Spleen (tissue), 13 donors: ENCODE data around the gene NTS. TPM values are rescaled to one million over a fixed set of nuclear protein-coding genes. Genes with fewer than 3 reads are reported as not detected.

Source experiments
- DNase-seq: peaks from one replicate; pipeline ENCODE4 v3.0.0-alpha.2; 2020
- H3K27ac ChIP-seq, 8 donors: fragments of 200-600 bp; sonication (generic) in 7 of 8; 1 replicate in 4 of 8; 2 replicates in 4 of 8; pipeline versions ENCODE4 v1.5.0 to v1.8.0; 2016 to 2021; ENCODE audit warnings: inconsistent platforms in 4 of 8, mild to moderate bottlenecking in 4 of 8, moderate library complexity in 1 of 8
- H3K27me3 ChIP-seq, 7 donors: fragments of 200-600 bp; sonication (generic) in 6 of 7; replicated peaks in 1 of 7; 1 replicate in 4 of 7; 2 replicates in 3 of 7; pipeline versions ENCODE4 v1.5.0 to v1.8.0; 2016 to 2021; ENCODE audit warnings: inconsistent platforms in 3 of 7, mild to moderate bottlenecking in 1 of 7
- H3K36me3 ChIP-seq, 6 donors: fragments of 200-600 bp; sonication (generic) in 5 of 6; 1 replicate in 4 of 6; 2 replicates in 2 of 6; pipeline versions ENCODE4 v1.5.0 to v1.8.0; 2016 to 2021; ENCODE audit warnings: inconsistent platforms in 2 of 6
- H3K4me1 ChIP-seq, 6 donors: fragments of 200-600 bp; sonication (generic) in 5 of 6; 1 replicate in 3 of 6; 2 replicates in 3 of 6; pipeline versions ENCODE4 v1.5.0 to v1.8.0; 2016 to 2021; ENCODE audit warnings: inconsistent platforms in 3 of 6
- H3K4me3 ChIP-seq, 8 donors: fragments of 200-600 bp; sonication (generic) in 7 of 8; 1 replicate in 4 of 8; 2 replicates in 4 of 8; pipeline versions ENCODE4 v1.5.0 to v1.8.0; 2016 to 2021; ENCODE audit warnings: inconsistent platforms in 4 of 8, mild to moderate bottlenecking in 4 of 8, moderate library complexity in 2 of 8
- H3K9me3 ChIP-seq, 8 donors: fragments of 200-600 bp; sonication (generic) in 7 of 8; 1 replicate in 4 of 8; 2 replicates in 4 of 8; pipeline versions ENCODE4 v1.5.0 to v1.8.0; 2016 to 2021; ENCODE audit warnings: inconsistent platforms in 4 of 8
- POLR2A ChIP-seq, 3 donors: fragments of 450-650 bp; IDR thresholded peaks; one replicate each; pipeline ENCODE4 v1.5.1; 2017; ENCODE audit warnings: antibody characterized with exemption in 3 of 3, mild to moderate bottlenecking in 1 of 3
- POLR2AphosphoS5 ChIP-seq, 3 donors: sonication (generic); formaldehyde crosslinking; IDR thresholded peaks; one replicate each; pipeline ENCODE4 v1.5.1; 2017; ENCODE audit warnings: antibody characterized with exemption in 3 of 3
- WGBS, 5 donors: extraction: QIAGEN DNeasy Blood & Tissue Kit in 3 of 5; methylation state at CpG; one replicate each; pipeline versions ENCODE4 v1.1.5 to v1.1.7; 2013 to 2018; 5-methylcytosine and 5-hydroxymethylcytosine counted together
- intact Hi-C: fragments of 100-400 bp; cut with DNase I; formaldehyde crosslinking; loops from one replicate; pipeline ENCODE4 v1.15.0; 2023; ENCODE audit warnings: low total_unique reads
- long read RNA-seq, 2 donors: transcript quantifications; one replicate each; lab custom pipeline, GENCODE V29; 2026
- polyA plus RNA-seq, 3 donors: library from polyadenylated mRNA; stranded (reverse); fragments of 200-250 nt; gene quantifications; one replicate each; pipeline ENCODE4 v1.2.1, GENCODE V29; 2013
- total RNA-seq, 7 donors: library from RNA; depleted of rRNA in 3 of 7; stranded (reverse); fragments of >200 nt in 3 of 7; fragmentation: NEBNext Ultra II Directional in 4 of 7; extraction: Animal tissue kit (Norgen Biotek cat#: 25700) in 4 of 7; gene quantifications; one replicate each; pipeline versions ENCODE4 v1.1.0 to v1.2.1, GENCODE V29; 2016 to 2021
- TF ChIP-seq, protein P1 (sequence below), 11 experiments: fragments of 200-600 bp in 7 of 11; fragments of 450-650 bp in 4 of 11; sonication (generic) in 4 of 11; IDR thresholded peaks in 8 of 11; conservative IDR thresholded peaks in 3 of 11; 1 replicate in 7 of 11; 2 replicates in 4 of 11; pipeline versions ENCODE4 v1.4.0 to v1.8.0; 2016 to 2021; ENCODE audit warnings: antibody characterized with exemption in 11 of 11, inconsistent platforms in 4 of 11, mild to moderate bottlenecking in 1 of 11
- donor health status: healthy with polysubstance abuse.
- donor health status: DM: no; HTN: no; CAD: no; lungs with moderate emphysema.
- donor health status: DM: no; HTN: no; CAD: no.
- donor health status: Bipolar disorder and iron deficiency.
- donor health status: healthy.
- donor health status: DM: no; HTN: no; CAD: no.
- donor health status: DM: yes; HTN: yes; CAD: no.

Gene NTS, protein sequence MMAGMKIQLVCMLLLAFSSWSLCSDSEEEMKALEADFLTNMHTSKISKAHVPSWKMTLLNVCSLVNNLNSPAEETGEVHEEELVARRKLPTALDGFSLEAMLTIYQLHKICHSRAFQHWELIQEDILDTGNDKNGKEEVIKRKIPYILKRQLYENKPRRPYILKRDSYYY
- total RNA-seq, result 1 to 10 TPM in 1 of 7 donors, under 1 TPM in 3, not detected in 3; 0.20 to 1.0 (median 0.41) TPM
- under 1 TPM in 2 of 3 donors, not detected in 1; 0.20 to 0.90 TPM for polyA plus RNA-seq
- long read RNA-seq, donor 1, partial matches to known transcripts, result 0 of 2 reads
- long read RNA-seq, donor 1, other reads (novel, unspliced or antisense), result 0 of 2 reads
- long read RNA-seq, donor 2, transcript NTS-201 (4 exons, 1,237 nt), result major isoform, 9 of 10 reads
- long read RNA-seq, donor 2, partial matches to known transcripts, result 0 of 10 reads
- long read RNA-seq, donor 2, other reads (novel, unspliced or antisense), result 0 of 10 reads

DNA sequence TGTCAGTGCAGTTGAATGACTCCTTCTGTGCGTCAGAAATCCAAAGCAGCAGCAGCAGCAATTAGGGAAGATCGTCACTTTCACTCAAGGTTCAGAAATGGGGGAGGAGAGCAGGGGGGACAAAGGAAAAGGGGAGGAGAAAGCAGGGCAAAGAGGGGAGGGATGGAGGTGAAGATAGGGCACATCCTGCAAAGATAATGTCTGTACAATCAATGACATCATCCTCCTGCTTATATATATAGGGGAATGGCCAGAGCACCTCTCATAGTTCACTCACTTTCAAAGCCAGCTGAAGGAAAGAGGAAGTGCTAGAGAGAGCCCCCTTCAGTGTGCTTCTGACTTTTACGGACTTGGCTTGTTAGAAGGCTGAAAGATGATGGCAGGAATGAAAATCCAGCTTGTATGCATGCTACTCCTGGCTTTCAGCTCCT lies at the start of gene NTS:
Gene NTS, plus strand, starts transcription at position 265 of the 431 bp plus-strand sequence. Its CDS starts 109 bp downstream, at position 374.
- no peak within 1 kb of the TSS for H3K4me3 ChIP-seq
- TF ChIP-seq, protein P1, sequence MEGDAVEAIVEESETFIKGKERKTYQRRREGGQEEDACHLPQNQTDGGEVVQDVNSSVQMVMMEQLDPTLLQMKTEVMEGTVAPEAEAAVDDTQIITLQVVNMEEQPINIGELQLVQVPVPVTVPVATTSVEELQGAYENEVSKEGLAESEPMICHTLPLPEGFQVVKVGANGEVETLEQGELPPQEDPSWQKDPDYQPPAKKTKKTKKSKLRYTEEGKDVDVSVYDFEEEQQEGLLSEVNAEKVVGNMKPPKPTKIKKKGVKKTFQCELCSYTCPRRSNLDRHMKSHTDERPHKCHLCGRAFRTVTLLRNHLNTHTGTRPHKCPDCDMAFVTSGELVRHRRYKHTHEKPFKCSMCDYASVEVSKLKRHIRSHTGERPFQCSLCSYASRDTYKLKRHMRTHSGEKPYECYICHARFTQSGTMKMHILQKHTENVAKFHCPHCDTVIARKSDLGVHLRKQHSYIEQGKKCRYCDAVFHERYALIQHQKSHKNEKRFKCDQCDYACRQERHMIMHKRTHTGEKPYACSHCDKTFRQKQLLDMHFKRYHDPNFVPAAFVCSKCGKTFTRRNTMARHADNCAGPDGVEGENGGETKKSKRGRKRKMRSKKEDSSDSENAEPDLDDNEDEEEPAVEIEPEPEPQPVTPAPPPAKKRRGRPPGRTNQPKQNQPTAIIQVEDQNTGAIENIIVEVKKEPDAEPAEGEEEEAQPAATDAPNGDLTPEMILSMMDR (IDR thresholded peaks at IDR 0.05 in 8 of 11, conservative IDR thresholded peaks at IDR 0.05 in 3 of 11), result no peak
- TF ChIP-seq POLR2AphosphoS5 (IDR thresholded peaks at IDR 0.05) (no peak), POLR2A (IDR thresholded peaks at IDR 0.05) (no peak)
- H3K9me3 ChIP-seq, result no peaks in the 10 kb centered on the region
- DNase-seq, result no peak
- WGBS, 5 donors, result 21 to 41% (median 27%) methylated on average over 3 of the region's 3 CpGs
- no peaks in the 10 kb centered on the region for H3K4me1 ChIP-seq
- no peaks in the 10 kb centered on the region for H3K36me3 ChIP-seq
- H3K27ac ChIP-seq, result no peak within 1 kb of the TSS
- H3K27me3 ChIP-seq, result no peaks in the 10 kb centered on the region
- intact Hi-C loops, result loop anchor here (10.0 kb wide), 1 partner anchor 299 kb away; no protein-coding TSS in a partner anchor

DNA sequence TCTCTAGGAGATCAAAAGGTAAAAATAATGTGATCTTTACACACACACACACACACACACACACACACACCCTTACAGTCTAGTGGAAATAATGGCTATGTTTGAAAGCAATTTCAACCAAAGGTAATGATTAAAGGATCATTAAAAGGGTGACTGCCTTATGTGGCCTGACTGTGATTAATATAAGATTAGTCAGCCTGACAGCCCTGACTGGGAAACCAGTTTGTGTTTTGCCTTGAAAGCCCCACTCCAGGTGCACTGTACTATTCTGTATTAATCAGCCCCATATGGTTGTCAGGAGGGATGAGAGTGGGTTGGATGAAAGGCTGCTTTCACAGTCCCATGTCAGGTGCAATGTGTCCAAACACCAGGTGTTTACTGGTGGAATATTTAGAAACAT lies 48.3 kb upstream of the NTS start:
- Histone ChIP-seq H3K4me3 (no peak overlapping the region), H3K27ac (no peak overlapping the region), H3K27me3 (no peaks in the 10 kb centered on the region), H3K4me1 (no peaks in the 10 kb centered on the region), H3K36me3 (no peaks in the 10 kb centered on the region), H3K9me3 (no peaks in the 10 kb centered on the region)
- no peak for DNase-seq
- intact Hi-C loops, result no loop called here
- no peak for TF ChIP-seq POLR2AphosphoS5 (IDR thresholded peaks at IDR 0.05)
- TF ChIP-seq, protein P1 (IDR thresholded peaks at IDR 0.05 in 8 of 11, conservative IDR thresholded peaks at IDR 0.05 in 3 of 11), result no peak
- no peak for TF ChIP-seq POLR2A (IDR thresholded peaks at IDR 0.05)

DNA sequence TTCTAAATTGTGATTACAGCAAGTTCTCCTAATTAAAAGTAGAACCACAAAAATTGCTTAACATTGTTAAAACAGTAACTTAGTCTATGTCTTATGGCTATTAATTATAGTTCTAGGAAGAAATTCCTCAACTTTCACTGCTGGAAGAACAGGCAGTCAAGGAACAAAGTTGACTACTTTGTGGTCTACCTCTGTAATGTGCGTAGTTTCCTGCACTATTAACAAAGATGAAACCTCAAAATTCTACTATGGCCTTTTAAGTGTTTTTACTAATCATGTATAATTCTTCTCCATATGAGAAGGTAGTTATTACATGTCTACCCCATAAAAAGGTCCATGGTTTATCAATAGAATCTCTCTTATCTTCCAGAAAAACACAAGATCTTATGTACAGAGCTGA lies 45.5 kb upstream of the NTS start:
- H3K4me3 ChIP-seq, result no peak overlapping the region
- WGBS, 5 donors, result 82 to 94% (median 92%) methylated on average over 1 of the region's 1 CpG
- no peaks in the 10 kb centered on the region for H3K36me3 ChIP-seq
- H3K27ac ChIP-seq, result no peak overlapping the region
- intact Hi-C loops, result no loop called here
- no peak for DNase-seq
- H3K27me3 ChIP-seq, result no peaks in the 10 kb centered on the region
- H3K4me1 ChIP-seq, result no peaks in the 10 kb centered on the region
- TF ChIP-seq, protein P1 (IDR thresholded peaks at IDR 0.05 in 8 of 11, conservative IDR thresholded peaks at IDR 0.05 in 3 of 11), result no peak
- TF ChIP-seq POLR2AphosphoS5 (IDR thresholded peaks at IDR 0.05) (no peak), POLR2A (IDR thresholded peaks at IDR 0.05) (no peak)
- no peaks in the 10 kb centered on the region for H3K9me3 ChIP-seq

DNA sequence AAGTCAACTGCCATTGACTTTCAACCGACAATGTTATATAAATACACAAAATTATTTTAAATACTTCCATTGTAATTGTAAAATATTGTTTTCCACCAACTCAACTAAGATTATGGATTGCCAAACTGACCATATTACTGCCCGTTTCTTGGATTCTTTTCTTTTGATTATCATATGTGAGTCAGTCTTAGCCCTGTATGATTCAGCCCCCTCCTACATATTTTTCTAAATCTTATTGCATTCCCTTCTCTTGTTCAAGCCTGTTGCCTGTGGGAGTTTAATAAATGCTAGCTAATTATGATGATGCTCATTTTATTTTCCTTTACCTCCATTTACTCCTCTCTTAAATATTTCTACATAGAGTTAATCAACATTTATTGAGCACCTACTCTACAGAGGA lies 44.7 kb upstream of the NTS start:
- TF ChIP-seq POLR2A (IDR thresholded peaks at IDR 0.05) (no peak), POLR2AphosphoS5 (IDR thresholded peaks at IDR 0.05) (no peak)
- TF ChIP-seq, protein P1 (IDR thresholded peaks at IDR 0.05 in 8 of 11, conservative IDR thresholded peaks at IDR 0.05 in 3 of 11), result no peak

More for the DNA sequence above, 44.7 kb upstream of the NTS start:
- no peaks in the 10 kb centered on the region for H3K36me3 ChIP-seq
- DNase-seq, result no peak
- intact Hi-C loops, result no loop called here
- no peak overlapping the region for H3K4me3 ChIP-seq
- H3K27ac ChIP-seq, result no peak overlapping the region
- no peaks in the 10 kb centered on the region for H3K4me1 ChIP-seq
- no peaks in the 10 kb centered on the region for H3K27me3 ChIP-seq
- H3K9me3 ChIP-seq, result no peaks in the 10 kb centered on the region
- WGBS, 5 donors, result 79 to 99% (median 87%) methylated on average over 2 of the region's 2 CpGs
